Gastrocnemius medialis (tissue), 4 donors: Measurements from ENCODE around the gene NBPF3. TPM values are rescaled to one million over a fixed set of nuclear protein-coding genes. Genes with fewer than 3 reads are reported as not detected.

Experiments
- ATAC-seq, 2 donors: fragments of 150-250 bp; one replicate each; pipeline ENCODE4 v1.9.1; 2016
- DNase-seq, 2 donors: peaks; one replicate each; pipeline ENCODE4 v3.0.0-alpha.2; 2019
- H3K27ac ChIP-seq, 4 donors: fragments of 200-600 bp; sonication (generic); 1 replicate in 1 of 4; 2 replicates in 3 of 4; pipeline ENCODE4 v1.5.1; 2016 to 2018; ENCODE audit warnings: mild to moderate bottlenecking in 2 of 4, moderate library complexity in 1 of 4
- H3K27me3 ChIP-seq, 3 donors: fragments of 200-600 bp; sonication (generic) in 2 of 3; 1 replicate in 1 of 3; 2 replicates in 2 of 3; pipeline versions ENCODE4 v1.5.1 to v1.6.0; 2016 to 2019; ENCODE audit warnings: mild to moderate bottlenecking in 1 of 3, moderate library complexity in 1 of 3
- H3K36me3 ChIP-seq, 2 donors: fragments of 200-600 bp; sonication (generic) in 1 of 2; one replicate each; pipeline ENCODE4 v1.5.1; 2017 to 2018
- H3K4me1 ChIP-seq, 2 donors: fragments of 200-600 bp; sonication (generic) in 1 of 2; one replicate each; pipeline ENCODE4 v1.5.1; 2016 to 2017; ENCODE audit warnings: mild to moderate bottlenecking in 2 of 2
- H3K4me3 ChIP-seq, 4 donors: fragments of 200-600 bp; sonication (generic) in 3 of 4; 1 replicate in 1 of 4; 2 replicates in 3 of 4; pipeline ENCODE4 v1.5.1; 2016 to 2019; ENCODE audit warnings: mild to moderate bottlenecking in 2 of 4
- H3K9me3 ChIP-seq, 3 donors: fragments of 200-600 bp; sonication (generic) in 2 of 3; 1 replicate in 1 of 3; 2 replicates in 2 of 3; pipeline ENCODE4 v1.5.1; 2016 to 2019
- POLR2A ChIP-seq, 2 donors: fragments of 450-650 bp; IDR thresholded peaks; one replicate each; pipeline ENCODE4 v1.6.1; 2017; ENCODE audit warnings: antibody characterized with exemption in 2 of 2, mild to moderate bottlenecking in 2 of 2, moderate library complexity in 2 of 2
- in situ Hi-C, 4 donors: fragments of 200-750 bp; cut with MboI; loops; one replicate each; pipeline versions ENCODE4 v1.15.0 to v1.8.0; 2017; ENCODE audit warnings: low sequenced_read_pairs in 4 of 4
- intact Hi-C: fragments of 100-400 bp; cut with DNase I; formaldehyde crosslinking; loops from one replicate; pipeline ENCODE4 v1.15.1; 2023; ENCODE audit warnings: low total_unique reads
- total RNA-seq, 4 donors: library from RNA; depleted of rRNA; stranded (reverse); fragments of >200 nt; gene quantifications; one replicate each; pipeline versions ENCODE4 v1.1.0 to v1.2.3, GENCODE V29; 2016
- TF ChIP-seq, protein P1 (sequence below), 5 experiments: fragments of 450-650 bp in 3 of 5; fragments of 200-600 bp in 2 of 5; sonication (generic) in 2 of 5; IDR thresholded peaks in 4 of 5; conservative IDR thresholded peaks in 1 of 5; 1 replicate in 4 of 5; 2 replicates in 1 of 5; pipeline ENCODE4 v1.5.1; 2016 to 2019; ENCODE audit warnings: antibody characterized with exemption in 5 of 5, mild to moderate bottlenecking in 3 of 5, moderate library complexity in 3 of 5

The NBPF3 gene
- total RNA-seq, 4 donors from 2014 or later, result 0.73 to 2.1 (median 1.3) TPM

DNA sequence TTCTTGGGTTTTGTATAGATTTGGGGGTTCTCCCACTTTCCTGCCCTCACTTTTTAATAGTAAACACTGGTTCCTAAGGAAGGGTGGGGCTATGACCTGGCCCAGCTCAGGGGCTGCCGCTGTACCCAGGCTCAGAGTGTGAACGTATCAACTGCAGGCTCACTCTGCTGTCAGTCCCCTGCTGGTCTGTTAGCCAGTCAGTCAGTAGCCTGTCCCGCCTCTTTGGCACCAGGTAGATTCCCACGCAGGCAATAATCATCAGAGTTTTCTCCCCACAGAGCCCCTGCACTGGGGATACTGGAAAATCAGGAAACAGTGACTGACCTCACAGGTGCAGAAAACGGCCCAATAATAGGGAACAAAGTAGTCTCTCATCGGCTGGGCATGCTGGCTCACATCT is 54.3 kb downstream of the NBPF3 start:
- Histone ChIP-seq H3K27me3 (peaks cover 10 to 21% (median 10%) of the 10 kb centered on the region in 3 donors), H3K36me3 (no peaks in the 10 kb centered on the region), H3K4me3 (no peak overlapping the region), H3K4me1 (no peaks in the 10 kb centered on the region), H3K9me3 (no peaks in the 10 kb centered on the region), H3K27ac (no peak overlapping the region)
- TF ChIP-seq, protein P1, sequence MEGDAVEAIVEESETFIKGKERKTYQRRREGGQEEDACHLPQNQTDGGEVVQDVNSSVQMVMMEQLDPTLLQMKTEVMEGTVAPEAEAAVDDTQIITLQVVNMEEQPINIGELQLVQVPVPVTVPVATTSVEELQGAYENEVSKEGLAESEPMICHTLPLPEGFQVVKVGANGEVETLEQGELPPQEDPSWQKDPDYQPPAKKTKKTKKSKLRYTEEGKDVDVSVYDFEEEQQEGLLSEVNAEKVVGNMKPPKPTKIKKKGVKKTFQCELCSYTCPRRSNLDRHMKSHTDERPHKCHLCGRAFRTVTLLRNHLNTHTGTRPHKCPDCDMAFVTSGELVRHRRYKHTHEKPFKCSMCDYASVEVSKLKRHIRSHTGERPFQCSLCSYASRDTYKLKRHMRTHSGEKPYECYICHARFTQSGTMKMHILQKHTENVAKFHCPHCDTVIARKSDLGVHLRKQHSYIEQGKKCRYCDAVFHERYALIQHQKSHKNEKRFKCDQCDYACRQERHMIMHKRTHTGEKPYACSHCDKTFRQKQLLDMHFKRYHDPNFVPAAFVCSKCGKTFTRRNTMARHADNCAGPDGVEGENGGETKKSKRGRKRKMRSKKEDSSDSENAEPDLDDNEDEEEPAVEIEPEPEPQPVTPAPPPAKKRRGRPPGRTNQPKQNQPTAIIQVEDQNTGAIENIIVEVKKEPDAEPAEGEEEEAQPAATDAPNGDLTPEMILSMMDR (IDR thresholded peaks at IDR 0.05 in 4 of 5, conservative IDR thresholded peaks at IDR 0.05 in 1 of 5), result no peak
- TF ChIP-seq POLR2A (IDR thresholded peaks at IDR 0.05), result no peak
- in situ Hi-C loops (no loop called here), intact Hi-C loops (no loop called here)
- no peak for ATAC-seq
- DNase-seq, result no peak

DNA sequence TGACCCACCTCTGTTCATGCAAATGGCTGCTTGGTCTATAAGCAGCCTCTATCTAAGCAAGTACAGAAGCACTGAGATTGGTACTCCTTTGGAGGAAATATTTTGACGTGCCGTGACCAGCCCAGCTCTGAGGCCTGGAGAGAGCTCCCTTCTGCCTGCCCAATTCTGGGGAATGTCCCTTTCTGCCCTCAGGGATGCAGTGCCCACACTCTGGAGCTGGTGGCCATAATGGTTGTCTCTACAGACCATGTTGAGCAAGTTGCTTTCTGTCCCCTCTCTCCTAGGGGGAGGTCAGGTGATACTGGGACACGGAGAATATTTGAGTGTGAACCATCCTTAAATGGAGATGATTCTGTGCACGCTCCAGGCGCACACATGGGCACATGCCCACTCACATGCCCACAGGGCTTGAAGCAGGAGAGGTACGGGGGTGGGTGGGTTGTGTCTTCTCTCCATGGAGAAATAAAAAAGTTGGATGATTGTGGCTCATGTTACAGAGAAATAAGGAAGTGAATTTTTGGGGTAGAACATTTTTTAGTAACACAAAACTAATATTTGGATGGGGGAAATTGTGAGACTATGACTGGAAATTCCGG is 55.4 kb downstream of the NBPF3 start:
- no peak for ATAC-seq
- TF ChIP-seq, protein P1 (IDR thresholded peaks at IDR 0.05 in 4 of 5, conservative IDR thresholded peaks at IDR 0.05 in 1 of 5), result no peak
- no peak for TF ChIP-seq POLR2A (IDR thresholded peaks at IDR 0.05)
- no peak overlapping the region for H3K27ac ChIP-seq
- no peak for DNase-seq
- no peaks in the 10 kb centered on the region for H3K4me1 ChIP-seq
- H3K27me3 ChIP-seq, result peaks cover 6 to 18% (median 7%) of the 10 kb centered on the region in 3 donors
- H3K36me3 ChIP-seq, result no peaks in the 10 kb centered on the region
- intact Hi-C loops, result no loop called here
- in situ Hi-C loops, result no loop called here
- no peak overlapping the region for H3K4me3 ChIP-seq
- H3K9me3 ChIP-seq, result no peaks in the 10 kb centered on the region

DNA sequence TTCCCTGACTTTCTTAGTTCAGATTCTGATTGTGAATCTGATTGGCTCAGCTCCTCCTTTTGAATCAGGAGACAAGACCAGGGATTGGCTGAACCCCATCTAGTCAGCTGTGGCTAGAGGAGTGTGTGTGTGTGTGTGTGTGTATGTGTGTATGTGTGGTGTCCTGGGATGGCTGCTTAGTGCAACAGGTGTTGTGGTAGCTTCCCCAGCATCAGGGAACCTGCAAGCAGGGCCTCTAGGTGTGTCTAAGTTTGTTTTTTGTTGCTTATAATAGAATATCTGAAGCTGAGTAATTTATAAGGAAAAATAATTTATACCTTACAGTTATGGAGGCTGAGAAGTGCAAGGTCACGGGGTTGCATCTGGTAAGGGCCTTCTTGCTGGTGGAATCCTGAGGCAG is 56.1 kb downstream of the NBPF3 start:
- Histone ChIP-seq H3K36me3 (no peaks in the 10 kb centered on the region), H3K27ac (no peak overlapping the region), H3K27me3 (peaks cover 0 to 13% (median 2%) of the 10 kb centered on the region in 3 donors), H3K4me3 (no peak overlapping the region), H3K9me3 (no peaks in the 10 kb centered on the region), H3K4me1 (no peaks in the 10 kb centered on the region)
- intact Hi-C loops (no loop called here), in situ Hi-C loops (no loop called here)
- TF ChIP-seq POLR2A (IDR thresholded peaks at IDR 0.05), result no peak
- TF ChIP-seq, protein P1 (IDR thresholded peaks at IDR 0.05 in 4 of 5, conservative IDR thresholded peaks at IDR 0.05 in 1 of 5), result no peak
- ATAC-seq (no peak), DNase-seq (no peak)

DNA sequence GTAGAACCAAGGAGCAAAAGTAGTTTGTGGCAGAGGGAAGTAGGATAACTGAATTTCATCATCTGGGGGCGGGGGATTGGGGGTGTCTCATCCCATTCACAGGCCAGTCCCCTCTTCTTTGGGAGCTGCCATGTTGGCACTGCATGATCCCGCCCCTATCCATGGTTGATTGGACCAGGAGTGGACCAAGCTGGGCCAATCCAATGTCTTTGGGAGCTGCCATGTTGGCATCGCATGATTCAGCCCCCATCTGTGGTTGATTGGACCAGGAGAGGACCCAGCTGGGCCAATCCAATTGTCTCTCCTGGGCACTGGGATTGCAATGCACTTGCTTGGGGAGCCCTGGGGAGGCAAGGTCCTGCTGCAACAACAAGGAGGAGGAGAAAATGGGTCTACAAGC is 56.9 kb downstream of the NBPF3 start:
- ATAC-seq, result no peak
- no peaks in the 10 kb centered on the region for H3K36me3 ChIP-seq
- H3K27me3 ChIP-seq, result peaks cover 0 to 5% (median 2%) of the 10 kb centered on the region in 3 donors
- H3K4me3 ChIP-seq, result no peak overlapping the region
- H3K27ac ChIP-seq, result no peak overlapping the region
- in situ Hi-C loops (no loop called here), intact Hi-C loops (no loop called here)
- no peaks in the 10 kb centered on the region for H3K4me1 ChIP-seq
- no peak for TF ChIP-seq POLR2A (IDR thresholded peaks at IDR 0.05)
- TF ChIP-seq, protein P1 (IDR thresholded peaks at IDR 0.05 in 4 of 5, conservative IDR thresholded peaks at IDR 0.05 in 1 of 5), result no peak
- no peak for DNase-seq
- no peaks in the 10 kb centered on the region for H3K9me3 ChIP-seq
